Ureter (tissue), 1 donor: ENCODE results near the gene FSIP1. TPM values are rescaled to one million over a fixed set of nuclear protein-coding genes. Genes with fewer than 3 reads are reported as not detected.

Experiments
- DNase-seq: peaks from one replicate; pipeline ENCODE4 v3.0.0-alpha.2; 2020; ENCODE audit warnings: low spot score
- total RNA-seq: library from RNA; stranded (reverse); gene quantifications from one replicate; pipeline ENCODE4 v1.2.4, GENCODE V29; 2023
- donor health status: DM: yes; HTN: yes; CAD: no.

The FSIP1 gene
- total RNA-seq, 1 donor from 2014 or later = 1.4 TPM

DNA sequence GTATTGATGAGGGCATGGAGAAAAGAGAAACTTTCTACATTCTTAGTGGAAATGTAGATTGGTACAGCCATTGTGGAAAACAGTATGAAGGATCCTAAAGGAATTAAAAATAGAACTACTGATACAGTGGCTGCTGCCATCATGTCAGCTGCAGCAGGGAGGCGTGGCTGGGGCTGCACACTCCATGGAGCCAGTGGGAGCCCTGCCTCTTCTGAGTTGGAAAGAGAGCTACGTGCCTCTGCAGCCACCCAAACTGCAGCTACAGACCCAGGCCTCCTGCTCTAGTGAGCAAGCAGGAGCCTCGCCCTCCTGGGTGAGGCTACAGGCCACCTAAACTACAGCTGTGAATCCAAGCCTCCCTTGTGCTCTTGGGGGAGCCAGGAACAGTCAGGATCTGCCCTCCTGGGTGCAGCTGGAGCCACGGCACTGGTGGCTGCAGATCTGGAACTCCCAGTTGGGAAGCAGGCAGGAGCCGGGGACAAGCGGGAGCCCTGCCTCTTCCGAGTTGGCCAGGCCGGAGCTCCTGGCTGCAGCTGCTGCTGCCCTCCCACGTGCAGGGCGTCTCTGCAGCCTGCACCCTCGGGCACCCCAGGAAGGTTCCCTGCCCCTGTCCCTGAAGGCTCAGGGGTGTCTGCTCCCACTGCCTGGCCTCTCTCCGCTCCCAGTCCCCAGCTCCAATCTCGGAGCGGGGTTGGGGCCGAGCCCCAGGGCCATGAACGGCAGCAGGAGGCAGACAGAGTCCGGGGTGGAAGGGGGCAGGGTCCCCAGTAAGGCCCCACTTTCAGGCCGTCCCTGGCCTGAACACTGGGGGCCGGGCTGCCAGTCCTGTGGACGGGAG is 137.3 kb downstream of the FSIP1 start:
- no peak for DNase-seq

DNA sequence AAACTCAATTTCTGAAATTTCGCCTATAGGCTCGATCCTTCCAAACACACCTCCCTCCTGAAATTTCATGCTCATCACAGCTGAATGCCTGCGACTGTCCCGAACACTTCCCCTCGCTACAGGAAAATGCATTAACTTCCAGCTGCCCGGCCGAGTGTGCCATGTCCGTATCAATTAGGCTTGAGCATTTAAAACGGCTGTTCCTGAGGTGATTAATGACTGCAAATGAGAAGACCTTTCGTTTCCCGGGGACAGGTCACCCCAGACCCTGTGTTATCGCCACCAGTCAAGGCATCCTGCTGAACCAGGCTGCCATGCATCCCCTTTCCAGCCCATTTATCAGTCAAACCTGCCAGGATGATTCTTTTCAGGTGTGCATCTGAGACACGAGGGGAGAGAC is 138.5 kb downstream of the FSIP1 start:
- no peak for DNase-seq

DNA sequence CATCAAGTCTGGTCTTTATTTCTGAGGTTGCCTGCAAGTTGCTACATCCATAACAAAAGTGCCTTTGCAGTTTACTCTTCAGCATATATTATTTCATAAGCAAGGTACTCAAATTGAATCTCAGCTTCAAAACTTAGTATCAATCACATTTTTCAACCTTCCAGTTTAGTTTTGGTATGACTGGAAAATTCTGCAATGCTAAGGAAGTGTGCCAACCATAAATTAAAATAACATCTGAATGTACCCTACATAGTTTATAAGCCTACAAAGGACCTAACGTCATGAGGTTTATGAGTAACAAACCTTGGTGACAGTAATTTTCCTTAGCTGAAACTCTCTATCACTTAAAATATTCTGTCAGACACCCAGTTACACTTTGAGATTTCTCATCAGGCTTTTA is 138.9 kb downstream of the FSIP1 start:
- DNase-seq = no peak

DNA sequence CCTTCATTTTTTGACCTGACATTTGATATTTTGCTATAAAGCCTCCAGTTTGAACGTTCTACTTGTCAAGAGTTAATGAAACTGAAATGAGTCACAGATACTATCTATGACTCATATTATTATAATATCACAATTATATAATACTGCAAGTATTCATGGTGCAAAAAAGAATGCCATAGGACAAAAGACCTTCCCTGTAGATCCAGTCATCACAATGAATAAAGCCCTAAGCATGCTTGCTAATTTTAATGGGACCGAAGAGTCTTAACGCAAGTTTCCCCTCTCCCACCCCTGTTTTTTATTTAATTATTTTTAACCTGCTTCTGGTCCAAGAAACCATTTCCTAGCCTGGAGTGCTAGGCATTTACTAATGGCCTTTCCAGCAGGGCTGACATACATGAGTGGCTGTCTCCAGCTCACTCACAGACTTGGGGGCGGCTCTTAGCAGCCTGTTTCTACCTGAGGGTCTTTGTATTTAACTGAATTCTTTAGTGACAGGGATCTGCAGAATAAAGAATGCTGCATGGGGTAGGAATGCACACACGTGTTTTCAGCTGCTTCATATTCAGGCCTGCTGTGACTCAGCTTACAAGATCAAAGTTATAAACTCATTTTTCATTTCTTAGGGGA is 140.5 kb downstream of the FSIP1 start:
- no peak for DNase-seq

DNA sequence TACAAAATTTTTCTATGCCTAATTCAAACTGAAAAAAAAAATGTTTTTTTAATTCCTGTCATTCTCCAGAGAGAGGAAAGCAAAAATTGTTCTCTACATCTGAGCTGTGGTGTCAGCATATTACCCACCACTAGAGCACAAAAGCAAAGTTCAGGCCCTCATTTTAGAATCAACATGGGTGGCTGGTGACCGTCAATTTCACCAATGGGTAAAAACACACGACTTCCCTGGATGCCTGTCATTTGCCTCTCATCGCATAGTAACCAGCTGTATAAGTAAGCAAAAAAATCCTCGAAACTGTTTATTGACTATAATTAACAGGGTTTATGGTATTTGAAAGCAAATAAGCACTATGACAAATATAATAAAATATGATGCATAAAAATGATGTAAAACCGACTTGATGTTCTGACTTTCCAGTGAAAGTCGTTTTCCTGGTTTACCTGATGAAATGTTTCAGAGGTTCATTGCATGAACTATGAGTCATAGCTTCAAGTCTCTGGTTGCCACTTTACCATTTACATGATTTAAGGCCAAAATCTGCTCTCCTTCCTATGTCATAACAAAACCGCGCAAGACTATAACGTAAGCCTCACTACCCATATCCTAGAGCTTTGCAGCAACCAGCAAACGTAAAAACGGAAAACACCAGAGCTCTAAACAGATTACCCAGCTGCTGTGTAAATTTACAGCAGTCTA is 141.3 kb downstream of the FSIP1 start:
- no peak for DNase-seq

DNA sequence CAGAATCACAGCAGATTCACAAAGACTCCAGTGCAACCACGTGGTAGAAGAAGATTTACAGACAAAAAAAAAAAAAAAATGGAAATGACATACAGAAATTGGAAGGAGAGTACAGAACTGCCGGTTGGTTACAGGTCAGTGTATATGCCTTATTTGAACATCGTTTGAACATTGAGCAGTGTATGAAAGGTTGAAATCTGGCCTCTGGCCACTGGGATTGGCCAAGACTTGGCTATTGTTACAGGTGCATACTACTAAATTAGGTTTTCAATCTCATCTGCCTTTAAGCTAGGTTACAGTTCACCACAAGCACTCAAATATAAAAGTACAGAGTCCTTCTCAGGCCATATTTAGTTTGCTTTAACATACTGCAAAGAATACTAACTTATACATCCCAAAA is 142.0 kb downstream of the FSIP1 start:
- no peak for DNase-seq

DNA sequence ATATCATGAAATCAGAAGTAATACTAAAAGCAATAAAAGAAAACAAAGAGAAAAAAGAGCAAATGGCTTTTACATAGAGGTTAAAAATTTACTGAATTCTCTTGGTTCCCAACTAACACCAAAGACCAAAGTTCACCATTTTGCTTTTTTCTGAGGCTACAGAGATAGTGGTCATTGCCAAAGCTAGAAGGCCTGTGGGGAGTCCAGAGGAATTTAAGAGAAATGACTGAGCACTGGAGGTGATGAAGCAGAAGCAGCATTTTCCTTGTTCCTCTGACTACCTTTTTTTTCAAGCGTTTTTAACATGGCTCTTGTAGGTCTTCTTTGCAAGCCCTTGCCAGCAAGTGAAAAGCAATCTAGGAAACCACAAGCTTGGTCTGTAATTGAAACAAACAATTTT is 143.6 kb downstream of the FSIP1 start:
- no peak for DNase-seq

DNA sequence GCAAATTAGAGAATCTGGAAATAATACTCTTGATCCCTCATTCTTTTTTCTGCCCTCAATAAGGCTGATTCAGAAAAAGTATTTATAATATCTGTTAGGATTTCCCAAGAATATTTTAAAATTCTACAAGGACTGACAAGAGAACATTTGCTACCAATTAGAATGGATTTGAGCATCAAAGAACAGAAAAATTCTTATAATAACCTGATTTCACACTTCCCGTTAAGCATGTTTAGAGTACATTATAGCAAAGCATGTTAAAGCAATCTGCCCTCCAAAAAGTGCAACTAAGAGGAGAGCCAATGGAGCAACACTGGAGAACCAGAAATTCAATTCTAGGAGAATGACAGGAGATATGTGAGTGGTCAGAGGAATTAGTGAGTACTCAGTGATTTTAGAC is 144.6 kb downstream of the FSIP1 start:
- no peak for DNase-seq

DNA sequence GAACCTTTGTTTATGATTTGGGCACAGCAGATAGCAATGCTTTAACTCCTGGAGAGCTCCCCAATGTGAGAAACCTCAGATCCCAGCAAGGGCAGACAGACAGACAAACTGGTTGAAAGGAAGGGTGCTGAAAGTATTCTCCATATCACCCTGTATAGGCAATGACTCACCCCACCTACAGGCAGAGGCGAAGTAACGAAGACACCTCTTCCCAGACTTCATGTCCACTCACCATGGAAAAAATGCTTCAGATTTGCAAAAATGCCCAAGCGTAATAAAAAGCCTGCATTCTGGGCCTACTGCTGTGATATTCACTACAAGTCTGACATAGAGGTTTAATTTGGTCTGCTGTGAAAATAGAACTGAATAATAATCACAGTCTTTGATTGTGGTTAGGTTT is 151.3 kb downstream of the FSIP1 start:
- DNase-seq = no peak

DNA sequence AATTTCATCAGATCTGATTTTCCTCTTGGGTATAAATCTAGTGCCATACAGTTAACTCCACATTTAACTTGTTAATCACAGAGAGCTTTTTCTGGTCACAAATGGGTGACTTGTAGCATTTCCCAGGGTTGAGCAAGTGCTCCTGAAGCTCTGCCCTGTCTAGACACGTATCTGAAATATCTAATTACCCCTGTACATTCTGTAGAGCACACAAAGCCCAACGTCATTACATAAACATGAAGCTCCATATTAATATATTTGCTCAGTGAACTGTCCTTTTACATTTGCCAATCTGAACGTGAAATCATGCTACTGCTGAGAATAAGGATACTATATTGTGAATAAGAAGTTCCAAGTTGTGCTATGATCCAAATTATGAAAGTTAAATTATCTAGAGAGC is 152.7 kb downstream of the FSIP1 start:
- DNase-seq = no peak

DNA sequence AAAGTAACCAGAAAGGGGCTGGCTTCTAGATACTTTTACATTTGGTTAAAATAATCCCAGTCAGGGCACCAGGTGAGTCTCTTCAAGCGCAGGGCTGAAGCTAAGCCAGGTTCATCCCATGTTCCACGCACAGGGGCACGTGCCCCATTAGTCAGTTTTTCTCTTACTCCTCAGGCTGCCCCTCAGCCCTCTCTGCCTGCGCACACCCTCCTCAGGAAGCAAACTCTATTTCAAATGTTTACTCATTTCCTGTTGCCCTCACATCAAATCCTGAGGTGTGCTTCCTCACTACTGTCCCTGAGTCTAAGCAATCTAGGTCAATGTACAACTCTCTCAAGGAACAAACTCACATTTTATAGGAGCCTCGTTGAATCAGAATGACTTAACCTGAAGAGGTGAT is 153.3 kb downstream of the FSIP1 start:
- DNase-seq = no peak

DNA sequence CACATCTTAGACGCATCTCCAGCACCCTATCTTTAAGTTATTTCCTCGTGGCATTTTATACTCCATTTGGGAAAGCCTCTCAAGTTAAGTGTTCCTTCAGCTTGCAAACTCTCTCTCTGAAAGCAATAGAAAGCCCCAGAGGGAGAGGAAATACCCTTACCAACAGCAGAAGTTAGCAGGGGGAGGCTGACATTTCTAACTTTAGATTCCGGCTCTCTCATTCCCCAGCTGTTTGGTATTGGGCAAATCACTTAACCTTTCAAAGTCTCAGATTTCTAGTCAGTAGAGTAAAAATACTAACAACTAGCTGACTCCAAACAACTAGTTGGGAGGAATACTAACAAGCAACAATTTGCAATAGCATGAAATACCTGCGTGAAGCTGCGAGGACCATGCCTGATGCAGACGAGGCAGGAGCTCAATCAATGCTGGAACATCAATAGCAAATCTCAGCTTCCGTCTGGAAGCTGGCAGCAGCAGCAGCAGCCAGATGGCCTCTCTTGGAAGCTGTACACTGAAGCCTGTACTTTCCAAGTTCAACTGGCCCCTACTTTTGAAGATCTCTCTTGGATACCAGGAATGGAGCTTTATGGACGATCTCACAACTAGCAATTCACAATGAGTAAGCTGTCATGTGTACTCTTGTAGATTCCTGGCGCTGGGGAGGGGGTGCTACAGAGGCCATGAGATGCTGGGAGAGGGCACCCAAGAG is 153.9 kb downstream of the FSIP1 start:
- DNase-seq = no peak

DNA sequence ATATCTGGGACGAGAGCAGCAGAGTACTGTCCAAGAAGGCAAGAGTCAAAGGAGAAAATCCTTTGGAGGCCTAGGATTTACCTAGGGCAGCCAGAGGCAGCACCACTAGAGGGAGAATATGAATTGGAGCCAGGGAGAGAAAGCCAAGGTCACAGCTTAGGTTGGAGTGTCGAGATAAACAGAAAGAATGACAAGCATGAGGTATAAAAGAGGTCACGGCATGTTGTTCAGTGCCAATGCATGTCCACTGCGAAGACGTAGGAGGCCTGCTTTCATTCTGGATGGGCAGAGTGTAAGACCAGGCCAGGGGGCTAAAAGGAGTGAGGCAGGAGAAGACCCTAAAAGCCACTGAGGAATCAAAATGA is 154.5 kb downstream of the FSIP1 start:
- DNase-seq = no peak

DNA sequence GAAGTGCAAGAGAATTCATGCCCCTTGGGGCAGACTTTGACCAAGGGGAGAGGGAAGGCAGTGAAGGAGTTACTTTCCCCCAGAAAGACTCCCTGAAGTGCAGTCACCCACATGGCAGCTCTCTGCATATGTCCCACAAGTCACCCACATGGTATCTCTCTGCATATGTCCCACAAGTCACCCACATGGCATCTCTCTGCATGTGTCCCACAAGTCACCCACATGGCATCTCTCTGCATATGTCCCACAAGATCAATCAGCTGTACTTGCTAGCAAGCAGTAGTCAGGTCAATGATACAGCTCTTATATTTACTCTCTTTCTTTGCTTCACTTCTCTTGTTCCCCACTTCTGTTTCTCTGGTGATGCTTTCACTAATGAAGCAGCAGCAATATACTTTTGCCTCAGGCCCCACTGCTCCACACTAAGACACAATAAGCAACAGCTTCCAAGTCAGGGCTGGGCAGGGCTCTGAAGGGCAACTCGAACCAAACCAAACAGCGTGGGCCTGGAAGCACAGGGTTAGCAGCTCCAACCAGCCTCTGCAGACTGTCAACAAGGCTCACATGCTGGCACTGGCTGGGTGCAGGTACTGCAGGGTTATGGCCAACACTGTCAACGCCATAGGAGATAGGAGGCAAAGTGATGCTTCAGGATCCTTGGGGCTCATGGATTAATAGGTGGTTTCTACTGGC is 155.0 kb downstream of the FSIP1 start:
- no peak for DNase-seq

DNA sequence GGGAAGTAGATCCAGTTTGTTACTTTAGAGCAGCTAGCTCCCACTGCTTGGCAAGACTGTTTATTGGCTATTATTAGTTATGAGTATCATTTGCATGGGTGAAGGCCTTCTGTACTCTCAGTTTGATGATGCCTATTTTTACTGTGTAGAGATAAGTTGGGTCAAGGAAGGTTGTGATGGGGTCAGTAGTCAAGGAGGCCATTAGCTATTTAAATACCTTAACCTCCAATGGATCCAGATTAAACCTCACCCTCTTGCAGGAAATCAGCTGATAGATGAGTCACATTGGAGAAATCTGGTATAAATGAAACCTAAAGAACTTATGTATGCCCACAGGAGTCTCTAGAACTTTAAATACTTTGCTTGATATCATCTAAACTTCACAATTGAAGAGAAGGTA is 156.8 kb downstream of the FSIP1 start:
- DNase-seq = no peak

DNA sequence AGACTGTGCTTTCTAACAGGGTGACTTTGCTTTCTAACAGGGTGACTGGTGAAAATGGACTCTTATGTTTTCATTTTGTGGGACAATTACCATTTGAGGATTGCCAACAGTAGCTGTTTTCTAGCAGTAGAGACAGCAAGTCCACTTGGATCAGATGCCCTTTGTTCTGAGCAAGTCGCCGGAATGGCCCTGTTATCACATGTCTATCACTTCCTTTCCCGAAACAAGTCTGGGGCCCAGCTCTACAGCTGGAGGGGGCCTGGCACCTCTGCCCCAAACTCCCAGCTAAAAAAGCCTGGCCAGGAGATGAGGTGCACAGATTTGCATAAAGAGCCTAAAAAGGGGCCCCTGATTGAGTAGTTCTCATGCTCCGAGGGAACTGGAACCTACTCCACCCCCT is 157.2 kb downstream of the FSIP1 start:
- no peak for DNase-seq

DNA sequence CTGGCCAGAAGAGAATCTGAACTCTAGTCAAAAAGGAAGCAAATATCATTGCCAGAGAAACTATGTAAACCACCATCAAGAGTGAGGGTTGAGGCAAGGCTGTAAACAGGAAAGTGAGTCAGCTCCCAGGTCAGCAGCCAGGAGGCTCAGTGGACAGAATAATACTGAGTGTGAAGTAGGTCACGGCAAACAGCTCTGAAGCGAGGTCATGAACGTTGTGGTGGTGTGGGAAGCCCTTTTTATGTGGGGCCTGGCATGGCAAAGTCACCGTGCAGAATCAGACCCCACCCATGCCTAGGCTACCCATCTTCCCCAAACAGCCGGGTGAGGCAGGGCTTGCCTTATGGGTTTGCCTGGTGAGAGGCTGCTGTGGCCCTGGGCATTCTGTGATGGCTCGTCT is 157.8 kb downstream of the FSIP1 start:
- DNase-seq = peak; percentile 66

DNA sequence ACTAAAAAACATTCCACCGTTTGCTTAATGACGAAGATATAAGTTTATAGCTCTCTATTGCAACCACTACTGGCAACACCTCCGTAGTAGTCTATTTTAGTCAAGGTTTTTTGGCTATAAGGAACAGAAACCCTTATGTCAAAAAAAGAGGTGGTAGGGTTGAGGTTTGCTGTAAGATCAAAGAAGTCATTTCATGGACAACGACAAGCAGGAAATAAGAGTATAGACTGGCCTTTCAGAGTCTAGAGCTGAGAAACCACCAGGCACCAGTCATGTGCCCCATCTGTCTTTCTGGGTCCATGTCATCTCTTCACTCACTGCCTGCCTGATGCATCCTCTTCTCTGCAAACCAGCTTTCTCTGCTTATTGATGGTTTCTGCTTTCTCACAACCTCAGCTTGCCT is 159.1 kb downstream of the FSIP1 start:
- no peak for DNase-seq

DNA sequence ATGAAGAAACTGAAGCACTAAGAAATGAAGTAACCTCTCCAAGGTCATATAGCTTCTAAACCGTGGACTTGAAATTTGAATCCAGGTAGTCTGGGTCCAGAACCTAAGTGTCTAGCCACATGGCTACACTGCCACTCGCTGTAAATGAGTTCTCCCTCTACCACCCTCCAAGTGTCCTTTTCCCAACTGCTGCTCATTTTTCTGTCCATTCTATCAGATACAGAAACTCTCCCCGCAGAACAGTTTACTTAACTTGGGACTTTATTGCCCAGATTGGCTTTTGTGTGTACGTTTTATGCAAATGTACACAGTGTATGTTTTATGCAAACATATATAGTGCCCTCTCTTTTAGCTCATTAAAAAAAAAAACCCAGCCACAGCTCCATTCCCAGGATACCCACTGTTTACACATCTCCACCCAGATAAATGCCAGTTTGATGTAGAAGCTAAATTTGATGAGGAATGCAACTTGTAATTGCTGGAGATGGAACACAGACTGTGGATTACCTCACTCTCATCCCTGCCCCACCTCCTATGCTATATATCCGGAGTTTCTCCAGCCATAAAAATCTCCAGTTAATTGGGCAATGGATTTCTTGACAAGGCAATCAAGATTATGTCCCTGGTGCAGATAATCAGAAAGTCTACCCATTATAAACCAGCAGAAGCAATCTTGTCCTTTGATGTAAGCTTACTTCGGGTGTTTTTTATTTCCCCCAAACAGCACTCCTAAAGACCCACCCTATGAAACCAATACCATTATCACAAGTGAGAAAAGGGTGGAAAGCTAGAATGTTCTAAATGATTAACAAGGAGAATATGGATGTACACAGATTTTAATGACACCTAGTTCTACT is 159.8 kb downstream of the FSIP1 start:
- no peak for DNase-seq

DNA sequence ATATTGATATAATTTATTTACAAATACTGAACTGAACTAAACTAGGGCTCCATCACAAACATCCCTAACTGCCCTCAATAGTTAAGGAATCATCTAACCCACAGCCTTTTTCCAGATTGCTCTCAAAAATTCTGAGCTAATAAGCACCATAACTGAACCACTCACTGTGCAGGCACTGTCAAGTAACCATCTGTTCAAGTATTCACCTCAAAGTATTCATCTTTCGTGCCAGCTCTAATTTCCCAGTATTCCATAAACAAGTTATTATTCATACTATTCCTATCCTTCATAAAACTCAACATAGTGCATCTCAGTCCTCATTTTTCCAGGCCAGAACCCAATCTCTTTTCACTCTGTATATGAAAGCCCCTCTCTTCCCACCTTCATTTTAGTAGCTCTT is 160.7 kb downstream of the FSIP1 start:
- no peak for DNase-seq

DNA sequence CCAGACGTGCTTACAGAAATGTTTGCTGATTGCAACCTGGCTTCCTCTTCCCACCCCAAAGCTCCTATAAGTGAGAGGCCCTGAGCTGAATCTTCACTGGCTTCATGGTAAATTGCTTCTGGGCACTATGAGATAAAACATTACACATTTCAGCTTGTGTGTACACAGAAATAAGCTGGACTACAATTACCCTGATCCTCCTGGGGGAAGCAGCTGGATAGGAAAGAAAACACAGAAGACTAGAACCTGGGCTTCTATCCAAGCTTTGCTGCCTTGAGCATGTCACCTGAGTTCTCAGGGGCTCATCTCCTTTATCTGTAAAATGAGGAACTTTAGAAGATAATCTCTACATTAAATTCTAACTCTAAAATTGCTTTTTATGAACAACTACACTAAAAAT is 161.4 kb downstream of the FSIP1 start:
- no peak for DNase-seq
